ENCODE measurements around the gene ALG1. TPM values are rescaled to one million over a fixed set of nuclear protein-coding genes. Genes with fewer than 3 reads are reported as not detected.

ALG1 gene
- total RNA-seq, 2 donors from 2014 or later = 10.5 to 14.3 TPM

DNA sequence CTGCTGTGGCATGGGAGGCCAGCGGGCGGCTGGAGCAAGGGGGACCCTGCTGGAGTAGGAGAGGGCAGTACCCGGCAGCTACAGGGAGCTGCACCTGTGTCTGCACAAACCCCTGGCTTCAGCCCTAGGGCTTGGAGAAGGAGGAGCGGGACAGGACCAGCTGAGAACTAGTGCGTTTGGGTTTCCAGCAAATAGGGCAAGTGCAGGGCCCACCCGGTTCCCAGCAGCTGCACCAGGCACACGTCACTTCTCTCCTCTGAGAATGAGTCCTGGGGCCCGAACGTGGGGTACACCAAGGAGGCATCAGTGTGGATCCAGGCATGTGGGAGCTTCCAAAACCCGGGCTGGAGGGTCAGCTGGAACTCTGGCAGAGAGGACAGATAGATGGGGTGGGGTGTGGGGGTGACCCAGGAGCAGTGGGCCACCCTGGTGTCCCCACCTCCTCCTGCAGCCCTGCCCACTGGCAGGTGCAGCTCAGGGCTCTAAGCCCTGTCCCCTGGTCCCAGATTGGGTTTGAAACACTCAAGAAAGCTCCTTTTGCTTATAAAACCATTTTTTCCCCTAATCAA lies 11.5 kb upstream of the ALG1 start:
- Histone ChIP-seq H3K4me3 (no peak overlapping the region), H3K27me3 (no peaks in the 10 kb centered on the region), H3K27ac (no peak overlapping the region), H3K9me3 (no peaks in the 10 kb centered on the region), H3K4me1 (peaks cover 0 to under 1% of the 10 kb centered on the region in 2 donors), H3K36me3 (no peaks in the 10 kb centered on the region)
- no peak for DNase-seq (ENCODE audit: low spot score)
- no peak for TF ChIP-seq CTCF (IDR thresholded peaks at IDR 0.05)

DNA sequence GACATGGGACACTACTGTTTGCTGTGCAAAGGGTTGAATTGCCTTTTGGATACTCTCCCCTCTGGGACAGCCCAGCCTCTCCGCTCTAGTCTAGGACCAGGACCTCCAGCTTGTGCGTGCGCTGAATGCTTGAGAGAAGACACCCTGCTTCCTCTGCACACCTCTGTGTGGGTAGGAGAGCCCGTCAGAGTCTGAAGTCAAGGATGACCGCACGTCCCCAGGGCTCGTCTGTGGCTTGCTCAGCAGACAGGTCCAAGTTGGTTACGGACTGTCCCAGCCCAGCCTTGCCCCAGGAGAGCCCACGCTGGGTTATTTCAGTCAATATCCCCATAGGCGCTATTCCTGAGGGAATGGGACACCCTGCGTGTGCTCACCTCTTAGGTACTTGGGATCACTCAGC lies 9.6 kb upstream of the ALG1 start:
- Histone ChIP-seq H3K27ac (no peak overlapping the region), H3K27me3 (no peaks in the 10 kb centered on the region), H3K4me3 (no peak overlapping the region), H3K36me3 (no peaks in the 10 kb centered on the region), H3K4me1 (peaks cover 0 to 8% of the 10 kb centered on the region in 2 donors), H3K9me3 (no peaks in the 10 kb centered on the region)
- TF ChIP-seq CTCF (IDR thresholded peaks at IDR 0.05) = no peak
- no peak for DNase-seq (ENCODE audit: low spot score)

- Histone ChIP-seq H3K4me1 (peaks cover 0 to 8% of the 10 kb centered on the region in 2 donors), H3K9me3 (no peaks in the 10 kb centered on the region), H3K27me3 (no peaks in the 10 kb centered on the region), H3K27ac (no peak overlapping the region), H3K4me3 (no peak overlapping the region), H3K36me3 (no peaks in the 10 kb centered on the region)
- no peak for TF ChIP-seq CTCF (IDR thresholded peaks at IDR 0.05)
- no peak for DNase-seq (ENCODE audit: low spot score)
These were observed 8.6 kb upstream of the ALG1 start for GRCh38 chr16:5062790-5063765.

DNA sequence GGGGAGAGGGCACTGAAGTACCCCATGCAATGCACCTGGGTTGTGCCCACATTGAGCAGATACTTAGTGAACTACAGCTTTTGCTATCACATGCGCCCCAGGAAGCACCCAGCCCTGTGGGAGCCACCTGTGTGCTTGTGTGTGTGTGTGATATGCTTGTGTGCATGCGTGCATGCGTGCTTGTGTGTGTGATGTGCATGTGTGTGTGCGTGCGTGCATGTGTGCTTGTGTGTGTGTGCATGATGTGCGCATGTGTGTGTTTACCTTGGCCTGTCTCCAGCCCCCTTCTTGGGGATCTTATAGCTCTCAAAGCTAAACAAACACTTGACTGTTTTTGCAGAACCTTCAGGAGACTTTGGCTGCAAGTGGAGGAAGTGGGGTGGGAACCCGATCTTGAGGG lies 6.7 kb upstream of the ALG1 start:
- no peak for DNase-seq (ENCODE audit: low spot score)
- Histone ChIP-seq H3K27ac (no peak overlapping the region), H3K27me3 (no peaks in the 10 kb centered on the region), H3K4me3 (no peak overlapping the region), H3K9me3 (no peaks in the 10 kb centered on the region), H3K36me3 (no peaks in the 10 kb centered on the region), H3K4me1 (peaks cover 0 to 8% of the 10 kb centered on the region in 2 donors)
- TF ChIP-seq CTCF (IDR thresholded peaks at IDR 0.05) = no peak

- Histone ChIP-seq H3K9me3 (no peaks in the 10 kb centered on the region), H3K27me3 (no peaks in the 10 kb centered on the region), H3K36me3 (no peaks in the 10 kb centered on the region), H3K4me1 (peaks cover 0 to 8% of the 10 kb centered on the region in 2 donors), H3K27ac (no peak overlapping the region), H3K4me3 (no peak overlapping the region)
- no peak for DNase-seq (ENCODE audit: low spot score)
- no peak for TF ChIP-seq CTCF (IDR thresholded peaks at IDR 0.05)
These were observed 6.3 kb upstream of the ALG1 start for GRCh38 chr16:5065326-5065725.
